Measurements from ENCODE around the gene SH3RF3. TPM values are rescaled to one million over a fixed set of nuclear protein-coding genes. Genes with fewer than 3 reads are reported as not detected.
"Not testable (repeated sequence)": the region's sequence is repeated elsewhere in the genome, so short reads cannot be mapped to it uniquely, and the experiment has no call there.

SH3RF3 gene
- total RNA-seq, 2 donors from 2014 or later: 1.3 to 5.6 TPM

DNA sequence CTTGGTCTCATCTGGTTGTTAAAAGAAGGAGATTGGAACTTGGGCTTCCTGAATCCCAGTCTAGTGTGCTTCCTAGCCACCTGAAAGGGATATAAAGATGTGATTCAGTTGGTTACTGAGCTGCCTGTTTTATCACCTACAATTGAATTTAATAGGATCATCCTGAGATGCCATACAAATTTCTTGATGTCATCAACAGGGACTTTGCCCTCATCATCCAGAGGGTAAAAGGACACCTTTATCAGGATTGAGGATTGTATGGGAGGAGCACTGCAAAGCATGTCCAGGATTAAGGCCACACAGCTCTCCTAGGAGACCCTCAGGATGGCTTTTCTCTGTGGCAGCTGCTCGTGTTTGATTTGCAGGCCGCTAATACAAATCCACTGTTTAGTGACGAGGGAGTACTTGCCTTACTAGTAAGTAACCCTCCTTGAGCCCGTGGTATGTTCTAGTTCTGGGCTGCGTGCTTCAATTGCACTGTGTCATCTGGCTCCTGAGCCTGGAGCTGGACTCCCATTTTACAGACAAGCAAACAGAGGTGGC is 28.6 kb downstream of the SH3RF3 start:
- Histone ChIP-seq H3K9me3 (no peaks in the 10 kb centered on the region), H3K27ac (no peak overlapping the region), H3K36me3 (replicated peaks in 1 of 2; ENCODE audit: insufficient read depth in 1 of 2, low read depth in 2 of 2) (no peaks in the 10 kb centered on the region), H3K4me1 (no peaks in the 10 kb centered on the region), H3K27me3 (no peaks in the 10 kb centered on the region), H3K4me3 (no peak overlapping the region)
- intact Hi-C loops (cut with DNase I): no loop called here
- DNase-seq (no peak), ATAC-seq (no peak)
- TF ChIP-seq, protein P1, sequence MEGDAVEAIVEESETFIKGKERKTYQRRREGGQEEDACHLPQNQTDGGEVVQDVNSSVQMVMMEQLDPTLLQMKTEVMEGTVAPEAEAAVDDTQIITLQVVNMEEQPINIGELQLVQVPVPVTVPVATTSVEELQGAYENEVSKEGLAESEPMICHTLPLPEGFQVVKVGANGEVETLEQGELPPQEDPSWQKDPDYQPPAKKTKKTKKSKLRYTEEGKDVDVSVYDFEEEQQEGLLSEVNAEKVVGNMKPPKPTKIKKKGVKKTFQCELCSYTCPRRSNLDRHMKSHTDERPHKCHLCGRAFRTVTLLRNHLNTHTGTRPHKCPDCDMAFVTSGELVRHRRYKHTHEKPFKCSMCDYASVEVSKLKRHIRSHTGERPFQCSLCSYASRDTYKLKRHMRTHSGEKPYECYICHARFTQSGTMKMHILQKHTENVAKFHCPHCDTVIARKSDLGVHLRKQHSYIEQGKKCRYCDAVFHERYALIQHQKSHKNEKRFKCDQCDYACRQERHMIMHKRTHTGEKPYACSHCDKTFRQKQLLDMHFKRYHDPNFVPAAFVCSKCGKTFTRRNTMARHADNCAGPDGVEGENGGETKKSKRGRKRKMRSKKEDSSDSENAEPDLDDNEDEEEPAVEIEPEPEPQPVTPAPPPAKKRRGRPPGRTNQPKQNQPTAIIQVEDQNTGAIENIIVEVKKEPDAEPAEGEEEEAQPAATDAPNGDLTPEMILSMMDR (IDR thresholded peaks at IDR 0.05): no peak
- TF ChIP-seq POLR2A (IDR thresholded peaks at IDR 0.05): no peak
- whole genome bisulfite sequencing, 2 donors: 77 to 81% methylated on average over 5 of the region's 5 CpGs

DNA sequence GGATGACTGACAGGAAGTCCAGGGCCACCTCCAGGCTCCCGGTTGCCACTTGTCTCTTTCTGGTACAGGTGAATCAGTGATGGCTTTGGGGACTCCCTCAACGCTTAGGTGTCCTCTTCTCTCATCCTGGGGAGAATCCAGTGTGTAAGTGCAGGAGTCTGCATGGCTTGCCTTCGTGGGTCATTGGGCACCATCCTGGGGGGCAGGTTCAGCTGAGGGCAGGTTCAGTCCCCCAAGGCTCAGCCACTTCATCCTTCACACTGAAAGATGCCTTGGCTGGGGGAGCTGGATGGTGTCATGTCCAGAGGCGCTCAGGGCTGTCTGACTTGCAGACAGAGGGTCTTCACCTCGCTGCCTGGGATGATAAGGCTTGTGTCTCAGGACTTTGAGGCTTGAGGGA is 29.2 kb downstream of the SH3RF3 start:
- Histone ChIP-seq H3K4me3 (no peak overlapping the region), H3K27ac (no peak overlapping the region), H3K4me1 (no peaks in the 10 kb centered on the region), H3K9me3 (no peaks in the 10 kb centered on the region), H3K27me3 (no peaks in the 10 kb centered on the region), H3K36me3 (replicated peaks in 1 of 2; ENCODE audit: insufficient read depth in 1 of 2, low read depth in 2 of 2) (no peaks in the 10 kb centered on the region)
- DNase-seq (no peak), ATAC-seq (no peak)
- TF ChIP-seq POLR2A (IDR thresholded peaks at IDR 0.05): no peak
- TF ChIP-seq, protein P1 (IDR thresholded peaks at IDR 0.05): no peak
- 67% methylated on average over 1 to 5 of the region's 5 CpGs for whole genome bisulfite sequencing, 2 donors
- intact Hi-C loops (cut with DNase I): no loop called here

DNA sequence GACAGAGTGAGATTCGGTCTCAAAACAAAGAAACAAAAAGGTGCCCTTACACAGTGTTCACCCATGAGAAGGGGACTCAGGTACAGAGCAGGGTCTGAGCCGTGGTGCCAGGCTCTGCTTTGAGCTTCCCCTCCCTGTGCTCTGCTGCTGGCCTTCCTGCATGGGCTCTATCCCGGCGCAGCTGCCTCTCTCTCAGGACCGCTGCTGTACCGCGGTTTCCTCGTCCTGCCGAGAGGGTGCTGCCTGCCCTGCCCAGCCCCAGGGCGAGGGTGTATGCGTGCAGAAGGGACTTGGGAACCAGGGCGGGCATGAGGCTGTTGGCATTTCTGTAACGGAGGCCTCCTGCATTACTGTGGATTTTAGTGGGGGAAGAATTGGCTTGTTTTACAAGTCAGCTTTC is 30.1 kb downstream of the SH3RF3 start:
- Histone ChIP-seq H3K27ac (no peak overlapping the region), H3K36me3 (replicated peaks in 1 of 2; ENCODE audit: insufficient read depth in 1 of 2, low read depth in 2 of 2) (no peaks in the 10 kb centered on the region), H3K4me1 (no peaks in the 10 kb centered on the region), H3K4me3 (no peak overlapping the region), H3K9me3 (no peaks in the 10 kb centered on the region), H3K27me3 (no peaks in the 10 kb centered on the region)
- intact Hi-C loops (cut with DNase I): no loop called here
- WGBS, 2 donors: 74 to 76% methylated on average over 13 of the region's 13 CpGs
- ATAC-seq: no peak
- TF ChIP-seq POLR2A (IDR thresholded peaks at IDR 0.05): no peak
- TF ChIP-seq, protein P1 (IDR thresholded peaks at IDR 0.05): no peak
- no peak for DNase-seq

DNA sequence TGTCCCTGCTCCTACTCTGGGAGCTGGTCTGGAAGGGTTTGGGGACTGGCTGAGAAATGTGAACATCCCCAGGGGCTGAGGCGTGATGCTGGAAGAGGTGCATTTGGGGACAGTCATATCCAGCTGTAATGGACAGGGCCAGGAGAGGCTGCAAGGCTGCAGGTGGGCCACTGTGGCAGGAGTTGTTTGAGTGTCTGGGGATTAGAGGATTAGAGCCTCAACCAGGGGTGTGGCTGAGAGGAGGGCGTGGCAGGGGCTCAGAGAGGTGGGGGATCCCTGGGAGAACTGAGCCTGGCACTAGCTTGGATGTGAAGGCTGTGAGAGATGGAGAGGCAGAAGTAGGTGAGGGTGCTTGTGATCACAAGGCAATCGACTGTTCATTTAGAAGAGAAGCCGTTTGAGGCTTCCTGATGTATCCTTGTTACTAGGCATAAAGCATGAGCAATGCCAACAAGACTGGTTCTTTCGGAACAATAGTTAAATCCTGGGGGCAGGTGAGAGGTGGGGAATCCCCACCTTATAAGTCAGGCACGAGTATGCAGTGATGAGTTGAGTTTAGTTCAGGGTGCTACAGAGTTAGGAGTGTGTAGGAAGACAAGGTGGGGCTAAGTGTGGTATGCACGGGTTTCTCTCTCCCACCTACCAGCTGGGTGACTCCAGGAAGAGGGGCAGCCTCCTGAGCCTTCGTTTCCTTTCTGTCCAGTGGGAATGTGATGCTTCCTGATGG is 31.9 kb downstream of the SH3RF3 start:
- no peak for TF ChIP-seq POLR2A (IDR thresholded peaks at IDR 0.05)
- TF ChIP-seq, protein P1 (IDR thresholded peaks at IDR 0.05): no peak
- peaks cover 3% of the 10 kb centered on the region for H3K4me1 ChIP-seq
- 55 to 57% methylated on average over 8 of the region's 8 CpGs for WGBS, 2 donors
- ATAC-seq: no peak
- DNase-seq: no peak
- H3K36me3 ChIP-seq (replicated peaks in 1 of 2; ENCODE audit: insufficient read depth in 1 of 2, low read depth in 2 of 2): no peaks in the 10 kb centered on the region
- no peak overlapping the region for H3K27ac ChIP-seq
- intact Hi-C loops (cut with DNase I): no loop called here
- H3K4me3 ChIP-seq: no peak overlapping the region
- no peaks in the 10 kb centered on the region for H3K27me3 ChIP-seq
- H3K9me3 ChIP-seq: no peaks in the 10 kb centered on the region

DNA sequence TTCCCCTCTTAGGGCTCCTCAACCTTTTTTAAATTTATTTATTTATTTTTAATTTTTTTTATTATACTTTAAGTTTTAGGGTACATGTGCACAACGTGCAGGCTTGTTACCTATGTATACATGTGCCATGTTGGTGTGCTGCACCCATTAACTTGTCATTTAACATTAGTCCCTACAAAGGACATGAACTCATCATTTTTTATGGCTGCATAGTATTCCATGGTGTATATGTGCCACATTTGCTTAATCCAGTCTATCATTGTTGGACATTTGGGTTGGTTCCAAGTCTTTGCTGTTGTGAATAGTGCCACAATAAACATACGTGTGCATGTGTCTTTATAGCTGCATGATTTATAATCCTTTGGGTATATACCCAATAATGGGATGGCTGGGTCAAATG is 33.4 kb downstream of the SH3RF3 start:
- H3K36me3 ChIP-seq (replicated peaks in 1 of 2; ENCODE audit: insufficient read depth in 1 of 2, low read depth in 2 of 2); H3K4me3 ChIP-seq; intact Hi-C loops (cut with DNase I); DNase-seq; H3K27me3 ChIP-seq; H3K27ac ChIP-seq; H3K4me1 ChIP-seq; H3K9me3 ChIP-seq; ATAC-seq: not testable (repeated sequence)
- 70 to 73% methylated on average over 2 of the region's 2 CpGs for WGBS, 2 donors
